ENCODE measurements around the gene HBD. TPM values are rescaled to one million over a fixed set of nuclear protein-coding genes. Genes with fewer than 3 reads are reported as not detected.

Gene HBD
- polyA plus RNA-seq, 2 of the 4 experiments (the other 2 are of a cell fraction) = not detected

DNA sequence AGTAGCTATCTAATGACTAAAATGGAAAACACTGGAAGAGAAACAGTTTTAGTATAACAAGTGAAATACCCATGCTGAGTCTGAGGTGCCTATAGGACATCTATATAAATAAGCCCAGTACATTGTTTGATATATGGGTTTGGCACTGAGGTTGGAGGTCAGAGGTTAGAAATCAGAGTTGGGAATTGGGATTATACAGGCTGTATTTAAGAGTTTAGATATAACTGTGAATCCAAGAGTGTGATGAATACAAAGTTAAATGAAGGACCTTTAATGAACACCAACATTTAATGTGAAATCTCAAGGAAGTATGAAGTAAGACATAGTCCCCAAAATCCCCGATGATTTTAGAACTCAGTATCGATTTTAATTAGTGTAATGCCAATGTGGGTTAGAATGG is 3.1 kb upstream of the HBD start:
- WGBS (ENCODE audit: missing lambda C conversion rate) = 31% methylated on average over 2 of the region's 2 CpGs
- no peak overlapping the region for H3K4me2 ChIP-seq
- no peak overlapping the region for H3K4me3 ChIP-seq
- POLR2A ChIA-PET = no interaction called here
- ATAC-seq (no peak), FAIRE-seq (no peak), DNase-seq (ENCODE audit: low read depth in 1 of 2, low spot score in 1 of 2) (no peak)
- CTCF ChIA-PET = no interaction called here
- TF ChIP-seq BHLHE40 (IDR thresholded peaks at IDR 0.05; ENCODE audit: low read depth, low read length) = no peak
- TF ChIP-seq SMC3 (IDR thresholded peaks at IDR 0.05) = no peak
- TF ChIP-seq TP53 (CRISPR knock-in tag; IDR thresholded peaks at IDR 0.05) = no peak
- TF ChIP-seq, protein P1, sequence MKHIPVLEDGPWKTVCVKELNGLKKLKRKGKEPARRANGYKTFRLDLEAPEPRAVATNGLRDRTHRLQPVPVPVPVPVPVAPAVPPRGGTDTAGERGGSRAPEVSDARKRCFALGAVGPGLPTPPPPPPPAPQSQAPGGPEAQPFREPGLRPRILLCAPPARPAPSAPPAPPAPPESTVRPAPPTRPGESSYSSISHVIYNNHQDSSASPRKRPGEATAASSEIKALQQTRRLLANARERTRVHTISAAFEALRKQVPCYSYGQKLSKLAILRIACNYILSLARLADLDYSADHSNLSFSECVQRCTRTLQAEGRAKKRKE (CRISPR knock-in tag; IDR thresholded peaks at IDR 0.05; ENCODE audit: low read depth) = no peak
- TF ChIP-seq ZSCAN20 (CRISPR knock-in tag; IDR thresholded peaks at IDR 0.05) = no peak
- TF ChIP-seq CBX8 (IDR thresholded peaks at IDR 0.05) = no peak
- H3K9me3 ChIP-seq = no peaks in the 10 kb centered on the region
- no peak overlapping the region for H3K27ac ChIP-seq
- no peaks in the 10 kb centered on the region for H3K4me1 ChIP-seq

DNA sequence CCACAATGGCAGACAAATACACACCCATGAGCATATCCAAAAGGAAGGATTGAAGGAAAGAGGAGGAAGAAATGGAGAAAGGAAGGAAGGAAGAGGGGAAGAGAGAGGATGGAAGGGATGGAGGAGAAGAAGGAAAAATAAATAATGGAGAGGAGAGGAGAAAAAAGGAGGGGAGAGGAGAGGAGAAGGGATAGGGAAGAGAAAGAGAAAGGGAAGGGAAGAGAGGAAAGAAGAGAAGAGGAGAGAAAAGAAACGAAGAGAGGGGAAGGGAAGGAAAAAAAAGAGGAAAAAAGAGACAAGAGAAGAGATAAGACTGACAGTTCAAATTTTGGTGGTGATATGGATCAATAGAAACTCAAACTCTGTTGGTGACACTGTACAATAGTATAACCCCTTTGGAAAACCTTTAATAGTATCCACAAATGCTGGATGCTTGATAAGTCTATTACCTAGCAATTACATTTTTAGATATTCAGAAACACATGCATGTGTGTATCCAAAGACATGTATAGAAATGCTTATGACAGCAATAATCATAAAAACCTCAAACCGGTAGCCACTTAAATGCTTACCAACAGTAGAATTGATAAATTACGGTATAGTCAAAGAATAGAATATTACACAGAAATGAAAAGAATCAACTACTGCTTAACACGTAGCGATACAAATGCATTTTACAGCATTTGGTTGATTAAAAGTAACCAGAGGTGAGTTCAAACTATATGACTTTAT is 1.2 kb upstream of the HBD start:
- 50% methylated on average over 5 of the region's 5 CpGs for WGBS (ENCODE audit: missing lambda C conversion rate)
- FAIRE-seq = no peak
- Histone ChIP-seq H3K4me1 (no peaks in the 10 kb centered on the region), H3K4me2 (no peak overlapping the region), H3K27ac (no peak overlapping the region), H3K4me3 (no peak overlapping the region), H3K9me3 (no peaks in the 10 kb centered on the region)
- CTCF ChIA-PET = no interaction called here
- DNase-seq (ENCODE audit: low read depth in 1 of 2, low spot score in 1 of 2) = no peak
- no peak for ATAC-seq
- POLR2A ChIA-PET = no interaction called here
- TF ChIP-seq, protein P2, sequence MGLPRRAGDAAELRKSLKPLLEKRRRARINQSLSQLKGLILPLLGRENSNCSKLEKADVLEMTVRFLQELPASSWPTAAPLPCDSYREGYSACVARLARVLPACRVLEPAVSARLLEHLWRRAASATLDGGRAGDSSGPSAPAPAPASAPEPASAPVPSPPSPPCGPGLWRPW (IDR thresholded peaks at IDR 0.05) = no peak
- no peak for TF ChIP-seq CEBPB (IDR thresholded peaks at IDR 0.05)
- TF ChIP-seq ZC3H11A (IDR thresholded peaks at IDR 0.05) = no peak
- TF ChIP-seq RAD21 (conservative IDR thresholded peaks at IDR 0.05 in 1 of 2, IDR thresholded peaks at IDR 0.05 in 1 of 2) = no peak
- peak; percentile 62 for TF ChIP-seq MAFK (IDR thresholded peaks at IDR 0.05; ENCODE audit: partially characterized antibody)
- no peak for TF ChIP-seq BHLHE40 (IDR thresholded peaks at IDR 0.05; ENCODE audit: low read depth, low read length)
- TF ChIP-seq ZNF302 (CRISPR knock-in tag; IDR thresholded peaks at IDR 0.05) = no peak
- TF ChIP-seq, protein P1 (CRISPR knock-in tag; IDR thresholded peaks at IDR 0.05; ENCODE audit: low read depth) = no peak

DNA sequence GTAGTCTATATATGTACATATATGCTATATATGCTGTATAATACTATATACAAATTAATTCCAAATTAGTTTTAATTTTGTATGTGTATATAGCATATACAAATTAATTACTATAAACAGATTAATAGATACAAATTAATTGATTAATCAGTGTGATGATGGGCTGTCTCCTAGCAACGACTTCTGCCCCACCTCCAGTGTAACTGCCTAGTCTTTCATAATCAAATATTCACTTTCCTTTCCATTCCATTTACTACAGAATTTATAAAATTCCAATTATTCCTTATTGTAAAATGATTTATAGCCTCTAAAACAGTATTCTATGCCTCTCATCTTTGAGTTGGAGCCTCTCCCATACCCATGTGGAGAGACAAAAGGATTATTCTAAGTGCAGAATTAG is 976 bp downstream of the HBD start:
- ChIA-PET CTCF (no interaction called here), POLR2A (no interaction called here)
- H3K4me3 ChIP-seq = no peak overlapping the region
- FAIRE-seq (no peak), ATAC-seq (no peak), DNase-seq (ENCODE audit: low read depth in 1 of 2, low spot score in 1 of 2) (no peak)
- WGBS (ENCODE audit: missing lambda C conversion rate) = 2% methylated on average over 1 of the region's 1 CpG
- no peak overlapping the region for H3K27ac ChIP-seq
- H3K4me1 ChIP-seq = no peaks in the 10 kb centered on the region
- no peak for TF ChIP-seq JUNB (IDR thresholded peaks at IDR 0.05)
- TF ChIP-seq ZNF302 (CRISPR knock-in tag; IDR thresholded peaks at IDR 0.05) = no peak
- no peak for TF ChIP-seq KDM1A (IDR thresholded peaks at IDR 0.05; ENCODE audit: low read depth)
- TF ChIP-seq MAZ (IDR thresholded peaks at IDR 0.05; ENCODE audit: borderline replicate concordance, low read depth, low read length) = no peak
- no peak for TF ChIP-seq BHLHE40 (IDR thresholded peaks at IDR 0.05; ENCODE audit: low read depth, low read length)
- TF ChIP-seq FOSL2 (IDR thresholded peaks at IDR 0.05) = no peak
- TF ChIP-seq FOSL2 (CRISPR knock-in tag; IDR thresholded peaks at IDR 0.05) = no peak
- TF ChIP-seq RFX5 (IDR thresholded peaks at IDR 0.05) = no peak
- no peak for TF ChIP-seq NFE2L2 (conservative IDR thresholded peaks at IDR 0.05; ENCODE audit: low read length)
- TF ChIP-seq RCOR1 (IDR thresholded peaks at IDR 0.05; ENCODE audit: low read depth, low read length) = no peak
- TF ChIP-seq GATA3 (IDR thresholded peaks at IDR 0.05; ENCODE audit: borderline replicate concordance) = no peak
- H3K4me2 ChIP-seq = no peak overlapping the region
- no peaks in the 10 kb centered on the region for H3K9me3 ChIP-seq

Measured in A549 (cell line).